ENCODE results near the gene FAM78B. TPM values are rescaled to one million over a fixed set of nuclear protein-coding genes. Genes with fewer than 3 reads are reported as not detected.

Gene FAM78B
- polyA plus RNA-seq, 3 donors: not detected

- H3K4me3 Mint-ChIP-seq: no peak overlapping the region
- Histone ChIP-seq H3K27me3 (ENCODE audit: control insufficient read depth in 2 of 2, insufficient read depth in 2 of 2, low read length in 2 of 2) (peaks cover 61 to 68% of the 10 kb centered on the region in 2 donors), H3K9me3 (replicated peaks in 1 of 2; ENCODE audit: control insufficient read depth in 1 of 2, insufficient read depth in 1 of 2, low read length in 2 of 2) (peaks cover 0 to 33% of the 10 kb centered on the region in 2 donors), H3K79me2 (ENCODE audit: insufficient read depth, low read length) (no peaks in the 10 kb centered on the region), H3K36me3 (replicated peaks in 1 of 2; ENCODE audit: control insufficient read depth in 1 of 2, insufficient read depth in 2 of 2, low read length in 2 of 2) (no peaks in the 10 kb centered on the region), H3K4me2 (replicated peaks; ENCODE audit: extremely low read depth, low read length, poor library complexity, severe bottlenecking) (peak overlapping the region; percentile 61), H3K4me3 (replicated peaks in 1 of 3; ENCODE audit: low read depth in 2 of 3, low read length in 3 of 3) (no peak overlapping the region), H3K4me1 (ENCODE audit: control insufficient read depth in 1 of 2, insufficient read depth in 2 of 2, low read length in 2 of 2) (no peaks in the 10 kb centered on the region), H2AFZ (ENCODE audit: insufficient read depth, low read depth, low read length, poor library complexity, severe bottlenecking) (no peak overlapping the region), H3K27ac (ENCODE audit: low read depth in 1 of 2, low read length in 2 of 2) (no peak overlapping the region), H3K9ac (ENCODE audit: insufficient read depth, low read length, poor library complexity, severe bottlenecking) (no peak overlapping the region), H4K20me1 (ENCODE audit: insufficient read depth, low read length) (no peaks in the 10 kb centered on the region)
- H3K27ac Mint-ChIP-seq: no peak overlapping the region
- peaks cover 0 to 9% (median 3%) of the 10 kb centered on the region in 7 donors for H3K9me3 Mint-ChIP-seq
- no peak for TF ChIP-seq CTCF (IDR thresholded peaks at IDR 0.05)
- peaks cover 15% of the 10 kb centered on the region for H3K4me1 Mint-ChIP-seq
- H3K27me3 Mint-ChIP-seq (ENCODE audit: low read depth in 3 of 3): peaks cover 49 to 78% (median 69%) of the 10 kb centered on the region in 3 donors
- DNase-seq: no peak
- intact Hi-C loops (cut with micrococcal nuclease): no loop called here
- no peaks in the 10 kb centered on the region for H3K36me3 Mint-ChIP-seq
- WGBS (ENCODE audit: insufficient coverage): under 1% methylated on average over 48 of the region's 50 CpGs
These were observed 488 bp downstream of the FAM78B start for GRCh38 chr1:166166329-166166697.

DNA sequence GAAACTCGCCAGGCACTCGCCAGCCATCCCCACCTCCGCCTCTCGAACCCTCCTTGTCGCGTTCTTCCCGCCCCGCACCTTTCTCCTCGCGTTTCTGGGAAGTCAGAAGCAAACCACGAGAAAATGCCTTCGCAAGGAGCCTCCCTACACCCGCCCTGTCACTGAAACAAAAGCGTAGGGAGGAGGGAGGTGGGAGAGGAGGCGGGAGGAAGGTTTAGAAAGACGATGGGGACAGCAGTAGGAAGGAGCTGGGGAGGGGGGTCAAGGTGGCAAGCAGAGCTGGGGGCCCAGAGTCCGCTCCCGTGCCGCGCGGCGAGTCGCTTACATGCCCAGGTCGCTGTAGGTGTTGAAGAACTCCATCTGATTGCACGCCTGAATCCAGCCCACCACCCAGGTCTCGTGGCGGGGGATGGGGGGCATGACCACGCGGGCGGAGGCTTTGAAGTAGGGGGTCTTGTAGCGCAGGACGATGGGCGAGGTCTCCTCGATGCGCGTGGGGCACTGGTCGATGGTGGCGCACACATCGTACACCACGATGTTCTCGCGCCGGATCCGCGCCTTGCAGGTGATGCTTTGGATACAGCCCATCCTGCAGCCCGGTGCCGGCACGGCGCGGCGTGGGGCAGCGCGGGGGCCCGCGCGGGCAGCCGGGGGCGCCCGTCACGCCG, 1.0 kb downstream of the FAM78B start:
- Mint-ChIP-seq H3K36me3 (no peaks in the 10 kb centered on the region), H3K9me3 (peaks cover 0 to 9% (median 3%) of the 10 kb centered on the region in 7 donors), H3K4me1 (peaks cover 15% of the 10 kb centered on the region), H3K27ac (peak overlapping the region in 1 of 7 donors; percentile 75), H3K4me3 (peak overlapping the region; percentile 66 to 88), H3K27me3 (ENCODE audit: low read depth in 3 of 3) (peaks cover 50 to 82% (median 68%) of the 10 kb centered on the region in 3 donors)
- no peak overlapping the region for H3K9ac ChIP-seq (ENCODE audit: insufficient read depth, low read length, poor library complexity, severe bottlenecking)
- no peaks in the 10 kb centered on the region for H4K20me1 ChIP-seq (ENCODE audit: insufficient read depth, low read length)
- peaks cover 59 to 68% of the 10 kb centered on the region in 2 donors for H3K27me3 ChIP-seq (ENCODE audit: control insufficient read depth in 2 of 2, insufficient read depth in 2 of 2, low read length in 2 of 2)
- DNase-seq: no peak
- WGBS (ENCODE audit: insufficient coverage): 2% methylated on average over 45 of the region's 61 CpGs
- no peak overlapping the region for H3K4me3 ChIP-seq (replicated peaks in 1 of 3; ENCODE audit: low read depth in 2 of 3, low read length in 3 of 3)
- H3K9me3 ChIP-seq (replicated peaks in 1 of 2; ENCODE audit: control insufficient read depth in 1 of 2, insufficient read depth in 1 of 2, low read length in 2 of 2): peaks cover 0 to 33% of the 10 kb centered on the region in 2 donors
- no peak for TF ChIP-seq CTCF (IDR thresholded peaks at IDR 0.05)
- H3K36me3 ChIP-seq (replicated peaks in 1 of 2; ENCODE audit: control insufficient read depth in 1 of 2, insufficient read depth in 2 of 2, low read length in 2 of 2): no peaks in the 10 kb centered on the region
- no peaks in the 10 kb centered on the region for H3K4me1 ChIP-seq (ENCODE audit: control insufficient read depth in 1 of 2, insufficient read depth in 2 of 2, low read length in 2 of 2)
- no peak overlapping the region for H2AFZ ChIP-seq (ENCODE audit: insufficient read depth, low read depth, low read length, poor library complexity, severe bottlenecking)
- H3K27ac ChIP-seq (ENCODE audit: low read depth in 1 of 2, low read length in 2 of 2): no peak overlapping the region
- H3K79me2 ChIP-seq (ENCODE audit: insufficient read depth, low read length): no peaks in the 10 kb centered on the region
- intact Hi-C loops (cut with micrococcal nuclease): no loop called here
- H3K4me2 ChIP-seq (replicated peaks; ENCODE audit: extremely low read depth, low read length, poor library complexity, severe bottlenecking): peak overlapping the region; percentile 61
